SH-SY5Y (cell line): ENCODE results near the gene ACR.

ENCODE experiments used
- GATA2 ChIP-seq: IDR thresholded peaks from 2 replicates; pipeline ENCODE4 v1.6.1; 2011; ENCODE audit warnings: mild to moderate bottlenecking, low read depth, low read length
- GATA3 ChIP-seq: IDR thresholded peaks from 2 replicates; pipeline ENCODE4 v1.6.1; 2011; ENCODE audit warnings: low read depth, mild to moderate bottlenecking, low read length, moderate library complexity

GRCh38 chr22:50719814-50720300, 18.1 kb upstream of the ACR start:
- TF ChIP-seq GATA2 (no peak), GATA3 (no peak)
